Measurements from ENCODE around the gene DNAJC22.

Gene DNAJC22

DNA sequence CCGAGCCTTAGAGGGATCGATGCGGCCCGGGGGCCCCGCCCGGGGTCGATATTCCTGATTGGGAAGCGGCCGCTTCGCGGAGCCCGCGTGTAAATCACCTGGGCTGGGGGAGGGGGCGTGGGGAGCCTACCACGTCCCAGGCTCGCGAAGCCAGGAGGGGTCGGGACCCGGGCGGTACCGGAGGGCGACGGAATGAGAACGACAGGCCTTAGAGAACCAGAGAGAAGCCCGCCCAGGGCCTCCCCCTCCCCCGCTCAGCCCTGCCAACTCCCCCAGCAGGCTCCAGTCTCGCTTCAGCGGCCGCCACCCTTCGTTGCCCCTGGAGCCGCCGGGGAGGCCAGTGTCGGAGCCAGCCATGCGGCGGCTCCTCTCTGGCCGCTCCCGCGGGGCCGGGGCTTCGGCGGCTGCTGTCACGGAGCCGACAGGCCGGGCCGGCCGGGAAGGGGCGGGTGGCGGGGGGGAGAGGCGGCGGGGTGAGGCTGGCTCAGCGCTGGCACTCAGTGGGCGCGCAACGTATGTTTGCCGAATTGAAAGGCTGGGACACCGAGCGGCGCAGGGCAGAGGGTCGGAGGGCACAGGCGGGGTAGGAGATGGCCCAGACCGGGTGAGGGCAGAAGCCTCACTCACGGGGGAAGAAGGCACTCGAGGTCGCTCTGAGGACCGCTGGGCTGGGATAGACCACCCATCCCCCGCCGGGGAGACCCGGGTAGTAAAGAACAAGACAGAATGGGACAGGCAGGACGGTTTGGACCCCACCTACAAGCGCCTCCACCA, 1.4 kb upstream of the DNAJC22 start:
- no peaks in the 10 kb centered on the region for H3K36me3 ChIP-seq (ENCODE audit: low read length)
- no peaks in the 10 kb centered on the region for H3K9me3 ChIP-seq (ENCODE audit: insufficient read depth, low read length)
- H3K4me2 ChIP-seq (ENCODE audit: low read depth, low read length, poor library complexity, severe bottlenecking): peak overlapping the region; percentile 63
- no peak overlapping the region for H2AFZ ChIP-seq (ENCODE audit: low read depth, low read length, severe bottlenecking)
- H3K9me2 ChIP-seq (replicated peaks; ENCODE audit: insufficient read depth, low read length): no peaks in the 10 kb centered on the region
- no peaks in the 10 kb centered on the region; the same call in 1 of the 2 replicates for H3F3A ChIP-seq (ENCODE audit: insufficient read depth)
- H3K4me3 ChIP-seq (ENCODE audit: insufficient read depth, low read length, poor library complexity, severe bottlenecking): peak overlapping the region; percentile 19
- no peaks in the 10 kb centered on the region for H3K79me2 ChIP-seq (ENCODE audit: insufficient read depth, low read length)
- TF ChIP-seq, protein P1, sequence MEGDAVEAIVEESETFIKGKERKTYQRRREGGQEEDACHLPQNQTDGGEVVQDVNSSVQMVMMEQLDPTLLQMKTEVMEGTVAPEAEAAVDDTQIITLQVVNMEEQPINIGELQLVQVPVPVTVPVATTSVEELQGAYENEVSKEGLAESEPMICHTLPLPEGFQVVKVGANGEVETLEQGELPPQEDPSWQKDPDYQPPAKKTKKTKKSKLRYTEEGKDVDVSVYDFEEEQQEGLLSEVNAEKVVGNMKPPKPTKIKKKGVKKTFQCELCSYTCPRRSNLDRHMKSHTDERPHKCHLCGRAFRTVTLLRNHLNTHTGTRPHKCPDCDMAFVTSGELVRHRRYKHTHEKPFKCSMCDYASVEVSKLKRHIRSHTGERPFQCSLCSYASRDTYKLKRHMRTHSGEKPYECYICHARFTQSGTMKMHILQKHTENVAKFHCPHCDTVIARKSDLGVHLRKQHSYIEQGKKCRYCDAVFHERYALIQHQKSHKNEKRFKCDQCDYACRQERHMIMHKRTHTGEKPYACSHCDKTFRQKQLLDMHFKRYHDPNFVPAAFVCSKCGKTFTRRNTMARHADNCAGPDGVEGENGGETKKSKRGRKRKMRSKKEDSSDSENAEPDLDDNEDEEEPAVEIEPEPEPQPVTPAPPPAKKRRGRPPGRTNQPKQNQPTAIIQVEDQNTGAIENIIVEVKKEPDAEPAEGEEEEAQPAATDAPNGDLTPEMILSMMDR (IDR thresholded peaks at IDR 0.05; ENCODE audit: insufficient read depth, low read length, poor library complexity, severe bottlenecking): no peak
- TF ChIP-seq EZH2phosphoT487 (conservative IDR thresholded peaks at IDR 0.05; ENCODE audit: low read length): no peak
- no peaks in the 10 kb centered on the region for H3K27me3 ChIP-seq (ENCODE audit: low read length)
- no peaks in the 10 kb centered on the region for H4K20me1 ChIP-seq (ENCODE audit: low read depth, low read length)
- no peak overlapping the region for H3K27ac ChIP-seq (ENCODE audit: low read depth, low read length)
- peak overlapping the region; percentile 25; the same call in 1 of the 2 replicates for H3K9ac ChIP-seq (ENCODE audit: low read length)

DNA sequence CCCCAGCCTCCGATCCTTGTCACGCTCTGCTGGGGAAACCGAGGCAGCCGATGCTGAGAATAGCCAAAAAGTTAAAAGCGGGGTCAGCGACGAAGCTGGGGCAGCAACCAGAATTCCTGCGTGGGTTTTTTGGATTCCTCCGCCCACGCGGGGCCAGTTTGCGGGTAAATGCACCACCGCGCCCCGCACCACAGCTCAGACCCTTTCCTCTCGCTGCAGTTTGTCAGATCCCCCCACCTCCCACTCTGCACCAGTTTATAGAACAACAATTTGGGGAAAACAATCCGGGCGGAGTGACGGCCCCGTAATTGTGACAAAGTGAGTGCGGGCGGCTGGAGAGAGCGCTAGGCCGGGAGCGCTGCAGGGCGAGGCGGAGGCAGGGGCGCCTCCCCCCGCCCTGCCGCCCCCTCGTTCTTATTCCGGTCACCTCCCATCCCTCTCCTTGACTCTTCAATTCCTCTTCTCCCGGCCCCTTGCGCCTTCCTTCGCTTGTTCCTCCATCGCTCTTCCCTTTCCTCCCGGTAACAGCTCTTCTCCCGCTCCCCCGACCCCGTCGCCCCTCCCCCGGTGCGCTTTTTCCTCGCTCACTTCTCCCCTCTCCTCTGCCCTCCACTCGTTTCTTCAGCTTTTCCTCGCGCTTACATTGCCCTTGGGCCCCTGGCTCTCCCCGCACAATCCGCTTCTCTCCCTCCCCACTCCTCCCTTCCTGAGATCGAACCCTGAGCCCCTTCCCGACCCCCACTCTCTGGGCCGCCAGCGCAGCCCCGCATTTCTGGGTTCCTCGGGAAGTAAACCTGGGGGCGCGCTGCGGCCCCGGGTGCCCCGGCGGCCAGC, 646 bp upstream of the DNAJC22 start:
- Histone ChIP-seq H2AFZ (ENCODE audit: low read depth, low read length, severe bottlenecking) (no peak overlapping the region), H3K36me3 (ENCODE audit: low read length) (no peaks in the 10 kb centered on the region), H3K4me3 (ENCODE audit: insufficient read depth, low read length, poor library complexity, severe bottlenecking) (peak overlapping the region; percentile 19), H3K27me3 (ENCODE audit: low read length) (no peaks in the 10 kb centered on the region), H4K20me1 (ENCODE audit: low read depth, low read length) (no peaks in the 10 kb centered on the region), H3K79me2 (ENCODE audit: insufficient read depth, low read length) (no peaks in the 10 kb centered on the region), H3K9me3 (ENCODE audit: insufficient read depth, low read length) (no peaks in the 10 kb centered on the region), H3F3A (ENCODE audit: insufficient read depth) (no peaks in the 10 kb centered on the region; the same call in 1 of the 2 replicates), H3K4me2 (ENCODE audit: low read depth, low read length, poor library complexity, severe bottlenecking) (peak overlapping the region; percentile 63), H3K27ac (ENCODE audit: low read depth, low read length) (no peak overlapping the region), H3K9ac (ENCODE audit: low read length) (peak overlapping the region; percentile 25; the same call in 1 of the 2 replicates), H3K9me2 (replicated peaks; ENCODE audit: insufficient read depth, low read length) (no peaks in the 10 kb centered on the region)
- TF ChIP-seq EZH2phosphoT487 (conservative IDR thresholded peaks at IDR 0.05; ENCODE audit: low read length): peak; percentile 58; the same call in 1 of the 2 replicates
- TF ChIP-seq, protein P1 (IDR thresholded peaks at IDR 0.05; ENCODE audit: insufficient read depth, low read length, poor library complexity, severe bottlenecking): no peak

- H3K27ac ChIP-seq (ENCODE audit: low read depth, low read length): no peak overlapping the region
- H3K27me3 ChIP-seq (ENCODE audit: low read length): no peaks in the 10 kb centered on the region
- H2AFZ ChIP-seq (ENCODE audit: low read depth, low read length, severe bottlenecking): no peak overlapping the region
- no peaks in the 10 kb centered on the region for H3K9me2 ChIP-seq (replicated peaks; ENCODE audit: insufficient read depth, low read length)
- H3K4me3 ChIP-seq (ENCODE audit: insufficient read depth, low read length, poor library complexity, severe bottlenecking): no peak overlapping the region
- H3K79me2 ChIP-seq (ENCODE audit: insufficient read depth, low read length): no peaks in the 10 kb centered on the region
- H3F3A ChIP-seq (ENCODE audit: insufficient read depth): no peaks in the 10 kb centered on the region; the same call in 1 of the 2 replicates
- H4K20me1 ChIP-seq (ENCODE audit: low read depth, low read length): no peaks in the 10 kb centered on the region
- no peaks in the 10 kb centered on the region for H3K36me3 ChIP-seq (ENCODE audit: low read length)
- TF ChIP-seq, protein P1 (IDR thresholded peaks at IDR 0.05; ENCODE audit: insufficient read depth, low read length, poor library complexity, severe bottlenecking): peak; percentile 99
- no peak for TF ChIP-seq EZH2phosphoT487 (conservative IDR thresholded peaks at IDR 0.05; ENCODE audit: low read length)
- H3K4me2 ChIP-seq (ENCODE audit: low read depth, low read length, poor library complexity, severe bottlenecking): peak overlapping the region; percentile 63
- peak overlapping the region; percentile 7; the same call in 1 of the 2 replicates for H3K9ac ChIP-seq (ENCODE audit: low read length)
- no peaks in the 10 kb centered on the region for H3K9me3 ChIP-seq (ENCODE audit: insufficient read depth, low read length)
Measured at GRCh38 chr12:49347311-49348193, 864 bp downstream of the DNAJC22 start.
